Stimulated activated naive CD4-positive, alpha-beta T cell treated with Interleukin-2 at 50 U/mL for 16 hours (primary cell): ENCODE measurements around the gene PTN.

Experiments used
- DNase-seq: peaks from one replicate; lab custom pipeline; 2025; lab: John Stamatoyannopoulos, UW

The PTN gene

GRCh38 chr7:137324796-137325696 is 18.5 kb downstream of the PTN start:
- DNase-seq: no peak

GRCh38 chr7:137316648-137317353 is 26.7 kb downstream of the PTN start:
- no peak for DNase-seq

GRCh38 chr7:137313201-137313600 is 30.3 kb downstream of the PTN start:
- no peak for DNase-seq

GRCh38 chr7:137306748-137307147 is 36.8 kb downstream of the PTN start:
- DNase-seq: no peak

- no peak for DNase-seq
Observed at GRCh38 chr7:137305901-137306621, 37.5 kb downstream of the PTN start.

- no peak for DNase-seq
Observed at GRCh38 chr7:137304624-137305235, 38.8 kb downstream of the PTN start.

GRCh38 chr7:137304165-137304564 is 39.4 kb downstream of the PTN start:
- no peak for DNase-seq

- DNase-seq: no peak
Observed at GRCh38 chr7:137302081-137302480, 41.5 kb downstream of the PTN start.

- no peak for DNase-seq
Observed at GRCh38 chr7:137298464-137298794, 45.1 kb downstream of the PTN start.

GRCh38 chr7:137297551-137298463 is 45.7 kb downstream of the PTN start:
- DNase-seq: no peak

GRCh38 chr7:137296576-137296975 is 47.0 kb downstream of the PTN start:
- no peak for DNase-seq

GRCh38 chr7:137295739-137296324 is 47.7 kb downstream of the PTN start:
- no peak for DNase-seq

- no peak for DNase-seq
Observed at GRCh38 chr7:137289101-137289500, 54.4 kb downstream of the PTN start.

- no peak for DNase-seq
Observed at GRCh38 chr7:137287651-137288258, 55.8 kb downstream of the PTN start.

GRCh38 chr7:137283153-137283552 is 60.4 kb downstream of the PTN start:
- DNase-seq: no peak

GRCh38 chr7:137282043-137282442 is 61.5 kb downstream of the PTN start:
- DNase-seq: no peak

GRCh38 chr7:137276189-137276588 is 67.3 kb downstream of the PTN start:
- no peak for DNase-seq

GRCh38 chr7:137272249-137272648 is 71.3 kb downstream of the PTN start:
- DNase-seq: no peak

GRCh38 chr7:137269240-137269639 is 74.3 kb downstream of the PTN start:
- no peak for DNase-seq
